Sigmoid colon (tissue), 4 donors: ENCODE measurements around the gene SVEP1.

Experiments used
- EP300 ChIP-seq, 4 donors: sonication (generic); formaldehyde crosslinking; IDR thresholded peaks; one replicate each; pipeline ENCODE4 v1.6.1; 2017; ENCODE audit warnings: antibody characterized with exemption in 4 of 4
- POLR2A ChIP-seq, 2 donors: fragments of 450-650 bp; IDR thresholded peaks; one replicate each; pipeline ENCODE4 v1.6.1; 2016; ENCODE audit warnings: antibody characterized with exemption in 2 of 2, mild to moderate bottlenecking in 2 of 2, moderate library complexity in 2 of 2
- POLR2AphosphoS5 ChIP-seq, 4 donors: sonication (generic); formaldehyde crosslinking; IDR thresholded peaks; one replicate each; pipeline ENCODE4 v1.6.1; 2017; ENCODE audit warnings: antibody characterized with exemption in 4 of 4
- TF ChIP-seq, protein P1 (sequence below), 4 experiments: fragments of 450-650 bp in 3 of 4; fragments of 200-600 bp in 1 of 4; IDR thresholded peaks; one replicate each; pipeline ENCODE4 v1.5.1; 2016 to 2019; ENCODE audit warnings: antibody characterized with exemption in 4 of 4, mild to moderate bottlenecking in 3 of 4, moderate library complexity in 2 of 4

DNA sequence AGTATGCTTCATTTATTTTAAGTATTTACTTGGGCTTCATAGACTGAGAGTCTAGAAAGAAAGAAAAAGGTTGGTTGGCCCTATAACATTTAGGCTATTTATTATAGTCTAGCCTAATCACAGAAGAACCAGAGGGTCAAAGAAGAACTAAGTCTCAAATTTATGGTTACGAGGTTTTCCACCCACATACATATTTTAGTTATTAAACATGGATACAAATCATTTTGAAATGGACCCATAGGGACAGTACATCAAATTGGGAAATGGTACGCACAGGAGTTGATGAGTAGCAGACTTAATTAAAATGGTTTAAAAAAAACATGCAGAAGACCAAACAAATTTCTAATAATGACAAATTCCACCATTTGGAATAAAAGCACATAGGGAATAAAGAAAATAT, 17.7 kb downstream of the SVEP1 start:
- TF ChIP-seq, protein P1, sequence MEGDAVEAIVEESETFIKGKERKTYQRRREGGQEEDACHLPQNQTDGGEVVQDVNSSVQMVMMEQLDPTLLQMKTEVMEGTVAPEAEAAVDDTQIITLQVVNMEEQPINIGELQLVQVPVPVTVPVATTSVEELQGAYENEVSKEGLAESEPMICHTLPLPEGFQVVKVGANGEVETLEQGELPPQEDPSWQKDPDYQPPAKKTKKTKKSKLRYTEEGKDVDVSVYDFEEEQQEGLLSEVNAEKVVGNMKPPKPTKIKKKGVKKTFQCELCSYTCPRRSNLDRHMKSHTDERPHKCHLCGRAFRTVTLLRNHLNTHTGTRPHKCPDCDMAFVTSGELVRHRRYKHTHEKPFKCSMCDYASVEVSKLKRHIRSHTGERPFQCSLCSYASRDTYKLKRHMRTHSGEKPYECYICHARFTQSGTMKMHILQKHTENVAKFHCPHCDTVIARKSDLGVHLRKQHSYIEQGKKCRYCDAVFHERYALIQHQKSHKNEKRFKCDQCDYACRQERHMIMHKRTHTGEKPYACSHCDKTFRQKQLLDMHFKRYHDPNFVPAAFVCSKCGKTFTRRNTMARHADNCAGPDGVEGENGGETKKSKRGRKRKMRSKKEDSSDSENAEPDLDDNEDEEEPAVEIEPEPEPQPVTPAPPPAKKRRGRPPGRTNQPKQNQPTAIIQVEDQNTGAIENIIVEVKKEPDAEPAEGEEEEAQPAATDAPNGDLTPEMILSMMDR (IDR thresholded peaks at IDR 0.05), result no peak
- TF ChIP-seq POLR2A (IDR thresholded peaks at IDR 0.05) (no peak), POLR2AphosphoS5 (IDR thresholded peaks at IDR 0.05) (no peak), EP300 (IDR thresholded peaks at IDR 0.05) (no peak)
